Measurements from ENCODE around the gene GORAB. TPM values are rescaled to one million over a fixed set of nuclear protein-coding genes. Genes with fewer than 3 reads are reported as not detected.

Gene GORAB
- total RNA-seq, 4 donors from 2014 or later = 19.7 to 52.8 (median 28.7) TPM

DNA sequence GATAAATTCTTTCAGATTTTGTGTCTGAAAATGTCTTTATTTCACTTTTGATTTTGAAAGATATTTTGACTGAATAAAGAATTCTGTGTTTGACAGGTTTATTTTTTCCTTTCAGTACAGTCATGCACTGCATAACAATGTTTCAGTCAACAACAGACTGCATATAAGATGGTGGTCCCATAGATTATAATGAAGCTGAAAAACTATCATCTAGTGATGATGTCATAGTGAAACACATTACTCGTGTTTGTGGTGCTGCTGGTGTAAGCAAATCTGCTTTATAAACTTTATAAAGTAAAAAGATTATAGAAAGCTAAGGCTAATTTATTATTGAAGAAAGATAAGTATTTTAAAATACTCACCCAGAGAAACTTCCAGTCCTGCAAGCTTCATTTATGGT, 66.7 kb downstream of the GORAB start:
- Histone ChIP-seq H3K4me1 (no peaks in the 10 kb centered on the region), H3K4me3 (no peak overlapping the region), H3K27me3 (no peaks in the 10 kb centered on the region), H3K9me3 (peaks cover 0 to 7% (median 0%) of the 10 kb centered on the region in 4 donors), H3K27ac (no peak overlapping the region), H3K36me3 (no peaks in the 10 kb centered on the region)
- TF ChIP-seq, protein P1, sequence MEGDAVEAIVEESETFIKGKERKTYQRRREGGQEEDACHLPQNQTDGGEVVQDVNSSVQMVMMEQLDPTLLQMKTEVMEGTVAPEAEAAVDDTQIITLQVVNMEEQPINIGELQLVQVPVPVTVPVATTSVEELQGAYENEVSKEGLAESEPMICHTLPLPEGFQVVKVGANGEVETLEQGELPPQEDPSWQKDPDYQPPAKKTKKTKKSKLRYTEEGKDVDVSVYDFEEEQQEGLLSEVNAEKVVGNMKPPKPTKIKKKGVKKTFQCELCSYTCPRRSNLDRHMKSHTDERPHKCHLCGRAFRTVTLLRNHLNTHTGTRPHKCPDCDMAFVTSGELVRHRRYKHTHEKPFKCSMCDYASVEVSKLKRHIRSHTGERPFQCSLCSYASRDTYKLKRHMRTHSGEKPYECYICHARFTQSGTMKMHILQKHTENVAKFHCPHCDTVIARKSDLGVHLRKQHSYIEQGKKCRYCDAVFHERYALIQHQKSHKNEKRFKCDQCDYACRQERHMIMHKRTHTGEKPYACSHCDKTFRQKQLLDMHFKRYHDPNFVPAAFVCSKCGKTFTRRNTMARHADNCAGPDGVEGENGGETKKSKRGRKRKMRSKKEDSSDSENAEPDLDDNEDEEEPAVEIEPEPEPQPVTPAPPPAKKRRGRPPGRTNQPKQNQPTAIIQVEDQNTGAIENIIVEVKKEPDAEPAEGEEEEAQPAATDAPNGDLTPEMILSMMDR (IDR thresholded peaks at IDR 0.05) = no peak
- no peak for TF ChIP-seq POLR2A (IDR thresholded peaks at IDR 0.05)
- DNase-seq = no peak

DNA sequence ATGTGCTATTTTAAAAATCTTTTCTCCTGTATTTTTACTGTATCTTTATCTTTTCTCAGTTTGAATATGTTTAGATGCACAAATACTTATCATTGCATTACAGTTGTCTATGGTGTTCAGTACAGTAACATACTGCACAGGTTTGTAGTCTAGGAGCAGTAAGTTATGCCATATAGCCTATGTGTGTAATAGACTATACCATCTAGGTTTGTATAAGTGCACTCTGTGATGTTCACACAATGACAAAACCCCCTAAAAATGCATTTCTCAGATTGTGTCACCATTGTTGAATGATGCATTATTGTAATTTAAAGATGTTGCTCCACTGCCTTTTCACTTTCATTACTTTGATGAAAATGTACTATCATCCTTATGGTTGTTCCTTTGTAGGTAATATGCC, 67.1 kb downstream of the GORAB start:
- Histone ChIP-seq H3K4me1 (no peaks in the 10 kb centered on the region), H3K27ac (no peak overlapping the region), H3K9me3 (peaks cover 0 to 7% (median 0%) of the 10 kb centered on the region in 4 donors), H3K4me3 (no peak overlapping the region), H3K27me3 (no peaks in the 10 kb centered on the region), H3K36me3 (no peaks in the 10 kb centered on the region)
- DNase-seq = no peak
- TF ChIP-seq, protein P1 (IDR thresholded peaks at IDR 0.05) = no peak
- TF ChIP-seq POLR2A (IDR thresholded peaks at IDR 0.05) = no peak

DNA sequence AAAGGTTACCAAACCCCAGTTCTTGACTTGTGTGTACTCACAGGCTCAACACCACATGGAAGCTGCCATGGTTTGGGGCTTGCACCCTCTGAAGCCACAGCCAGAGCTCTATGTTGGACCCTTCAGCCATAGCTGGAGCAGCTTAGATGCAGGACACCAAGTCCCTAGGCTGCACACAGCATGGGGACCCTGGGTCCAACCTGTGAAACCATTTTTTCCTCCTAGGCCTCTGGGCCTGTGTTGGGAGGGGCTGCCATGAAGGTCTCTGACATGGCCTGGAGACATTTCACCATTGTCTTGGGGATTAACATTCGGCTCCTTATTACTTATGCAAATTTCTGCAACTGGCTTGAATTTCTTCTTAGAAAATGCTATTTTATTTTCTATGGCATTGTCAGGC, 69.9 kb downstream of the GORAB start:
- H3K36me3 ChIP-seq = no peaks in the 10 kb centered on the region
- no peak overlapping the region for H3K27ac ChIP-seq
- H3K4me1 ChIP-seq = no peaks in the 10 kb centered on the region
- H3K27me3 ChIP-seq = no peaks in the 10 kb centered on the region
- H3K9me3 ChIP-seq = peaks cover 0 to 4% (median 0%) of the 10 kb centered on the region in 4 donors
- no peak for TF ChIP-seq POLR2A (IDR thresholded peaks at IDR 0.05)
- TF ChIP-seq, protein P1 (IDR thresholded peaks at IDR 0.05) = no peak
- H3K4me3 ChIP-seq = no peak overlapping the region
- no peak for DNase-seq

Other genes with a start within 250 kb of the GORAB start
- 10 to 100 TPM in 1 of 4 donors, 1 to 10 TPM in 3; 1.0 to 30.5 (median 2.2) TPM for gene PRRX1, start 132.0 kb downstream of the GORAB start, total RNA-seq